Activated CD8-positive, alpha-beta memory T cell treated with anti-CD3 and anti-CD28 coated beads for 48 hours (primary cell): Measurements from ENCODE around the gene TUT7.
"Not testable (repeated sequence)": the region's sequence is repeated elsewhere in the genome, so short reads cannot be mapped to it uniquely, and the experiment has no call there.

Source experiments
- DNase-seq, 3 experiments: peaks; one replicate each; pipeline ENCODE4 v3.0.0-alpha.2; 2020; ENCODE audit warnings: low read depth in 2 of 3, low spot score in 2 of 3

Gene TUT7

GRCh38 chr9:86349271-86349670 is 4.9 kb downstream of the TUT7 start:
- no peak for DNase-seq

- no peak for DNase-seq
Observed at GRCh38 chr9:86347991-86348390, 6.2 kb downstream of the TUT7 start.

DNA sequence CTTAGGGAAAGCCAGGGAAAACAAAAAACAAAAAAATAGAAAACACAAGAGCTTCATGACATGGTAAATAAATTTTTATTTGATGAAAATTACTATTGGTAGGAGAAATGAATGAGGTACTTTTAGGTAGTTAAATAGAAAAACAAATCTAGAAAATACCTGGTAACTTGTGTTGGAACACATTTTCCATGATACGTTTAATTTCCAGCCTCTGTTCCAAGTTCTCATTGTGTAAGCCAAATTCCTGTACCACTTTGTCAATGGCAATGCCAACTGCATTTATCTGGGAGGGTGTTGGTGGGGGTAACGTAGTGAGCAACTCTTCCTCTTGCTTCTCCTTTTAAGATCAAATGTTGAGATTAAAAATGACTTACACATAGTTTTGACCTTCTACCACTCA is 9.4 kb downstream of the TUT7 start:
- DNase-seq, result no peak

DNA sequence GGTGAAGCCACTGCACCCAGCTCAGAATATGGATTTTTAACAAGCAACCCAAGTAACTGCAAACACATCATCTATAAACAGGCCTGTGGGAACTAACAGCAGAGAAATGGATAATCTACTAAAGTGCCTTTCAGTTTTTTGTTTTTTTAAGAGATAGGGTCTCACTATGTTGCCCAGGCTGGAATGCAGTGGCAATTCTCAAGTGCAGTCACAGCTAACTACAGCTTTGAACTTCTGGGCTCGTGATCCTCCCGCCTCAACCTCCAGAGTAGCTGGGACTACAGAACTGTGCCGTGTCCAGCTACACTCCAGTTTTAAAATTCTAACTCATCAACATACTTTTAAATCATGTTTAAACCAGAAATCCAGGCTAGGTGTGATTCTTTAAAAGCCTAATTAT is 11.9 kb downstream of the TUT7 start:
- DNase-seq, result no peak

GRCh38 chr9:86341007-86341491 is 13.2 kb downstream of the TUT7 start:
- no peak for DNase-seq

- DNase-seq, result no peak
Observed at GRCh38 chr9:86340356-86341006, 13.7 kb downstream of the TUT7 start.

- no peak for DNase-seq
Observed at GRCh38 chr9:86337469-86338108, 16.6 kb downstream of the TUT7 start.

- DNase-seq, result no peak
Observed at GRCh38 chr9:86336058-86336457, 18.2 kb downstream of the TUT7 start.

DNA sequence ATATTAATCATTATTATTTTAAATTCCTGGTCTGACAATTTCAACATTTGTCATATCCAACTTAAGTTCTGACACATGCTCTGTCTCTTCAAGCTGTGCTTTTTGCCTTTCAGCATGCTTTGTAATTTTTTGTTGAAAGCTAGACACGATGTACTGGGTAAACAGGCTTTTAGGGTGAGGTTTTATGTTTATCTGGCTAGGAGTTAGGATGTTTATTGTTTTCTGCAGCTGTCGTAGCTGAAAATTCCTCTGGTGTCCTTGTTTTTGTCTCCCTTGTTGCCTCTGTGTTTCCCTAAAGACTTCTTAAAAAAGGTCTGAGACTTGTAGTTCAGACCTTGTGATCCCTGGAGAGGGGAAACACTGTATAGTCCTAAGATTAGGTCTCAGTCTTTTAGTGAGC is 20.6 kb downstream of the TUT7 start:
- DNase-seq, result no peak

- DNase-seq, result no peak
Observed at GRCh38 chr9:86330186-86330585, 24.0 kb downstream of the TUT7 start.

- DNase-seq, result no peak
Observed at GRCh38 chr9:86329649-86330048, 24.6 kb downstream of the TUT7 start.

DNA sequence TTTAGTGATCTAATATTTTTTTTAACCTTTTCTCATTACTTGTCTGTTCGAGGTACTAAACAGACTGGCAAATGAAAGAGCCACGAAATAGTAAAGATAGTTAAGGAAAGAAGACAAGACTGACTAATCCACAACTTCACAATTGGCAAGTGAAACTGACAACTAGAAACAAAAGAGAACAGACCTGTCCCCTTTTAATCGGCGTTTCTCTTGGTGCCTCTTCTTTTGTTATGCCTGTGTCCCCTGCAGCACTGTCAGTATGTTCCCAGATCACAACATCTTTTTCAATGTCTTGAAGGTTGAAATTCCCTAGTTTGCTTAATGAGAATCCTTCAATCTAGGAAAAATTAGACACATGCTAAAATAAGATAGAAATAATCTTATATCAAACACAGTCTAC is 26.1 kb downstream of the TUT7 start:
- DNase-seq, result no peak

DNA sequence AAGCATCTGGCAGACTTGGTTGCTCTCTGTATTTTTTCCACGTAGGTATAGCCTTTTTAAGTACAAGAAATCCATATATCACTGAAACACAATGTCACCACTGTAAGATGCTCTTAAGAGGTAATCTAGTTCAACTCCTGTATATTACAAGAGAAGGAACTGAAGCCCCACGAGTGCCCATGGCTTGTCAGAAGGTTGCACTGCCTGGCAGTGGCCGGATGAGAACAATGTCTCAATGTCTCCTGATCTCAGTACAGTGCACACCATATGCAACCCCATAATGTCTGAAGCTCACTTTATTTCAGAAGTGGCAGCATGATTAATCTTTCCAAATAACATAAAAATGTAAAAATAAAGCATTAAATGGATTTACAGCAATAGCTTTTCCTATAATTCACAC is 27.7 kb downstream of the TUT7 start:
- no peak for DNase-seq

- DNase-seq, result no peak
Observed at GRCh38 chr9:86324901-86325300, 29.3 kb downstream of the TUT7 start.

DNA sequence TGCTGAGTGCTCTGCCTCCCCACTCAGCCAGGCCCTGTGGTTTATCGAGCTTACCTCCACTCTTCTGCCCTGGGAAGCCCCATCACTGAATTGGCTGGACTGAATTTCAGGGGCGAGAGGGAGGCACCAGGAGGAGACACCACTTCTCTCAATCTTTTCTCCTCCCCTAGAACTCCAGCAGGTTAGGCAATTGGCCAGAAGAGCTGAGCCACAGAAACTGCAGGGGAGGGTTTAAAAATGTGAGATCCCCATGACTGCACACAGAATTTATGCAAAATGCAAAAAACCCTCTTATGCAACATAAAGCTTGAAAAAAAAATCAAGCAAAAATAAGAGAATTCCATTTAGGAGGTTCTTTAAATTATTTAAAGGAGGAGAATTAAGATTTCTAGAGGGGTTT is 29.9 kb downstream of the TUT7 start:
- no peak for DNase-seq

- DNase-seq, result no peak
Observed at GRCh38 chr9:86322973-86323644, 31.1 kb downstream of the TUT7 start.

- DNase-seq, result no peak
Observed at GRCh38 chr9:86321373-86321772, 32.8 kb downstream of the TUT7 start.

DNA sequence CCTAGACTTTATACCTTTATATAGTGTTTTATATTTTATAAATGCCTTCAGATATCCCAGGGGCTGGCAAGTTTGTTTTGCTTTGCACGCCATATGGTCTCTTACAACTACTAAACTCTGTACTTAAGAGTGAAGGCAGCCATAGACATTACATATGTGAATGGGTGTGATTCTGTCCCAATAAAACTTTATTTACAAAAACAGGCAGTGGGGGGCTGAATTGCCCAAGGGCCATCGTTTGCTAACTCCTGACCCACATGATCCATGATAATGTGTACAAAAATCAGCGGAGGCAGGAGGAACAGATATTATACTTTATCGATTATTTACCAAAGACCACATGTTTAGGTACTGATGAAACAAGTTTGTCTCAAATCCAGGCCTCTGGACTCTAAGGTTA is 36.0 kb downstream of the TUT7 start:
- no peak for DNase-seq

GRCh38 chr9:86315078-86315477 is 39.1 kb downstream of the TUT7 start:
- no peak for DNase-seq

DNA sequence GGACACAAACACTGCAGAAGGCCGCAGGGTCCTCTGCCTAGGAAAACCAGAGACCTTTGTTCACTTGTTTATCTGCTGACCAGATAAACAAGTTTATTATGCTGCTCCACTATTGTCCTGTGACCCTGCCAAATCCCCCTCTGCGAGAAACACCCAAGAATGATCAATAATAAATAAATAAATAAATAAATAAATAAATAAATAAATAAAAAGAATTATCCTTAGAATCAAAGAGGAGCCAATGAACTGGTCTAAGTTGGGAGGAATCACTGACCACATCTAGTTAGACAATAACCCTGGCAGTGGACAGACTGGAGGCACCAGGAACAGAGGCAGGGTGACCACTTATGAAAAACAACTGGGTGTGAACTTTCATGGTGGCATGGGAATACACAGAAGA is 41.3 kb downstream of the TUT7 start:
- not testable (repeated sequence) for DNase-seq

GRCh38 chr9:86308687-86309086 is 45.5 kb downstream of the TUT7 start:
- DNase-seq, result no peak

GRCh38 chr9:86304236-86304730 is 49.9 kb downstream of the TUT7 start:
- DNase-seq, result no peak
